AG09309 (cell line): ENCODE data around the gene NXN.

Source experiments
- DNase-seq: peaks from one replicate; pipeline ENCODE4 v3.0.0-alpha.2; 2010; ENCODE audit warnings: low read depth
- H3K4me3 ChIP-seq: 2 replicates; pipeline ENCODE4 v1.5.1; 2011; ENCODE audit warnings: mild to moderate bottlenecking, low read depth, low read length, moderate library complexity; ENCODE audit not compliant: control insufficient read depth
- TF ChIP-seq, protein P1 (sequence below): IDR thresholded peaks from 2 replicates; pipeline ENCODE4 v1.5.1; 2011; ENCODE audit warnings: mild to moderate bottlenecking, low read depth, low read length, inconsistent platforms; ENCODE audit not compliant: insufficient read depth, control insufficient read depth; ENCODE audit errors: missing control alignments

NXN gene

DNA sequence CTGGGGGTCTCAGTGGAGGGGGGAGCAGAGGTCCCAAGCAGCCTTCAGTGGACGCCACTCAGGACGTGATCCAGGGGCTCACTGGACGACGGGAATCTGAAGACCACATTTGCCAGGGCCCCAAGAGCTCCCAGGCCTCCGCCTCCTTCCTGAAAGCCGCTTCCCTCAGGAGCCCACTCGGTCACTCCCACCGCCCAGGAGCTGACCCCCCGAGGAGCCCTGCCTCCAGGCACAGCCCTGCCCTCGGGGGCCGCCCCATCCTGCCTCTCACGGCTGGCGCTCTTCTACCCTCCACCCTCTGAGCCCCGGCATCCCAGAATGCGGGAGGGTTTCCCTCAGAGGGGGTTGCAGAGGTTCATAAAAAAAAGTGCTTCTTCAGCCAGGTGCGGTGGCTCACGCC, 41.6 kb upstream of the NXN start:
- TF ChIP-seq, protein P1, sequence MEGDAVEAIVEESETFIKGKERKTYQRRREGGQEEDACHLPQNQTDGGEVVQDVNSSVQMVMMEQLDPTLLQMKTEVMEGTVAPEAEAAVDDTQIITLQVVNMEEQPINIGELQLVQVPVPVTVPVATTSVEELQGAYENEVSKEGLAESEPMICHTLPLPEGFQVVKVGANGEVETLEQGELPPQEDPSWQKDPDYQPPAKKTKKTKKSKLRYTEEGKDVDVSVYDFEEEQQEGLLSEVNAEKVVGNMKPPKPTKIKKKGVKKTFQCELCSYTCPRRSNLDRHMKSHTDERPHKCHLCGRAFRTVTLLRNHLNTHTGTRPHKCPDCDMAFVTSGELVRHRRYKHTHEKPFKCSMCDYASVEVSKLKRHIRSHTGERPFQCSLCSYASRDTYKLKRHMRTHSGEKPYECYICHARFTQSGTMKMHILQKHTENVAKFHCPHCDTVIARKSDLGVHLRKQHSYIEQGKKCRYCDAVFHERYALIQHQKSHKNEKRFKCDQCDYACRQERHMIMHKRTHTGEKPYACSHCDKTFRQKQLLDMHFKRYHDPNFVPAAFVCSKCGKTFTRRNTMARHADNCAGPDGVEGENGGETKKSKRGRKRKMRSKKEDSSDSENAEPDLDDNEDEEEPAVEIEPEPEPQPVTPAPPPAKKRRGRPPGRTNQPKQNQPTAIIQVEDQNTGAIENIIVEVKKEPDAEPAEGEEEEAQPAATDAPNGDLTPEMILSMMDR: no peak
- DNase-seq: no peak
- H3K4me3 ChIP-seq: no peak overlapping the region

DNA sequence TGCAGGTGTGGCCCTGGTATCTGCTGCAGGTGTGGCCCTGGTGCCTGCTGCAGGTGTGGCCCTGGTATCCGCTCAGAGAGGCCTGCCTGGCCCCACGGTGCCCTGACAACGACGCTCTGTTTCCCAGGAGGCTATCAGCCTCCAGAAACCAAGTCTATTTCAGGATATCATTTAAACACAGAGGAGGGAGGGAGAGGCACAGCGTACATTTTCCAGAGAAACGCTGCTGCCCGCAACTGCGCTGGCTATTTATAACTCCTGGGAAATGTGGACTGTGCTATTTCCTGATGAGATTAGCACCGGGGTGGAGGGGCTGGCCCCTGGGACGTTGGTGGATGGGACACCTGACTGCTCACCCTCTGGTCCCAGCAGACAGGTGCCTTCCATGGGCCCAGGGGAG, 39.9 kb upstream of the NXN start:
- no peak for DNase-seq
- TF ChIP-seq, protein P1: no peak
- no peak overlapping the region for H3K4me3 ChIP-seq

DNA sequence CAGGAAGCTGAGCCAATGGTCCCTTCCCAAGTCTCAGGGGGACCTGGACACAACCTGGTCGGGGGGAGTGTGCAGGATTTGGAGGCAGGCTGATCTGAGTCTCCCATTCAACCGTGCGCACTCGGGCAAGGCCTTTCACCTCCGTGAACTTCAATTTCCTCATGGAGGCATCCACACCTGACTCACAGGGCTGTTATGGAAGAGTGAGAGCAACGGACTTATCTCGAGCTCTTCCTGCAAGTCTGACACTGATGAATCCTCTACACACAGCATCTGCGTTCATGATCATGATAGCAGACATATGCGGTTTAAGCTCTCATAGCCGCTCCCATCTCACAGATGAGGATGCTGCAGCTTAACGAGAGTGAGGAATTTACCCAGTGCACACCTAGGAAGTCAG, 39.0 kb upstream of the NXN start:
- H3K4me3 ChIP-seq: no peak overlapping the region
- TF ChIP-seq, protein P1: no peak
- no peak for DNase-seq

DNA sequence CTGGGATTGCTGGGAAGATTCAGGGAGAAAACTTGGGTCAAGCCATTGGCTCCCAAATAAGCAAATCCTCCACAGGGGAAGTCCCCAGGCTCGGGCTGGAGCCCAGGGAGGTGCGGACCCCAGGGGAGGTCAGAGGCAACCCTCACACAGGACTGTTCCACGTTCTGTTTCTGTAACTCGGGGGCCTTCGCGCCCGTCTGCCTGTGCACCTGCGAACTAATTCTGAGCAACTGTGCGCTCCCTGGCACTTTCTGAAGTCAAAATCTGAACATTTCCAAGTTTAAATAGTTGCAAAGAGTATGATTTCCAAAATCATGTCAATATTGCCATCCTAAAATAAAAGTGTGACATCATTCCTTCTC, 34.1 kb upstream of the NXN start:
- no peak for DNase-seq
- H3K4me3 ChIP-seq: no peak overlapping the region
- TF ChIP-seq, protein P1: no peak

DNA sequence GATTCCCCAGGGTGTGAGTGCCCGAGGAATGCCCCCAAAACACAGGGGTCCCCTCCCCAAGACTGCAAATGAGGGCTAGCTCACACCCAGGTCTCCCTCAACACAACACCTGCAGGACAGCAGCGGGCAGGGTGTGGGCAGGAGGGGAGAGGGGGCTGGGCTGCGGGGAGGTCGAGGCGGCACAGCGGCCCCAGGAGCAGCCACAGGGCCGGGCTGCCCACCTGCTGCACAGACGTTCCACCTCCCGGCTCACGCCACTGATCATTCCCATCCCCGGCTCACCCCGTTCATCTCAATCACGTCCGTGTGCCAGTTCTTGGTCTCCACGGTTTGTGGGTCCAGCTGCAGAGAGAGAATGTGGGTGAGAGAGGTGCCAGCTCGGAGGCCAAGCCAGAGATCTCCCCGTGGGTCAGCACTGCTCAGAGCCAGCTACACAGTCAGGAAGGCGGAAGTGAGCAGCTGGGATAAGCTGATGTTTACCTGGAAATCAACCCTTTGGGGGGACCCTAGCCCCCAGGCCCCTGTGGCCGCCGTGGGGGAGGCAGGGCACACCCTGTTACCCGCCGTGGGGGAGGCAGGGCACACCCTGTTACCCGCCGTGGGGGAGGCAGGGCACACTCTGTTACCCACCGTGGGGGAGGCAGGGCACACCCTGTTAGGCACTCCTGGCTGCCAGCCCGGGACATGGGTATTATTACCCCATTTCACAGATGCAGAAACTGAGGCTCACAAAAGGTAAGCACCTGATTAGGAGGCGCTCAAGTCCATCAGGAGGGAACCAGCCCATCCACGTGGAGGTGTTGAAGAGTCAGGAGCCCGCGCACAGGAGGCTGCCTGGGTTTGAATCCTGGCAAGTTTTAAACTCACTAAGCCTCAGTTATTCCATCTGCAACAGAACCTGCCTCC, 33.5 kb upstream of the NXN start:
- TF ChIP-seq, protein P1: no peak
- H3K4me3 ChIP-seq: no peak overlapping the region
- DNase-seq: no peak

DNA sequence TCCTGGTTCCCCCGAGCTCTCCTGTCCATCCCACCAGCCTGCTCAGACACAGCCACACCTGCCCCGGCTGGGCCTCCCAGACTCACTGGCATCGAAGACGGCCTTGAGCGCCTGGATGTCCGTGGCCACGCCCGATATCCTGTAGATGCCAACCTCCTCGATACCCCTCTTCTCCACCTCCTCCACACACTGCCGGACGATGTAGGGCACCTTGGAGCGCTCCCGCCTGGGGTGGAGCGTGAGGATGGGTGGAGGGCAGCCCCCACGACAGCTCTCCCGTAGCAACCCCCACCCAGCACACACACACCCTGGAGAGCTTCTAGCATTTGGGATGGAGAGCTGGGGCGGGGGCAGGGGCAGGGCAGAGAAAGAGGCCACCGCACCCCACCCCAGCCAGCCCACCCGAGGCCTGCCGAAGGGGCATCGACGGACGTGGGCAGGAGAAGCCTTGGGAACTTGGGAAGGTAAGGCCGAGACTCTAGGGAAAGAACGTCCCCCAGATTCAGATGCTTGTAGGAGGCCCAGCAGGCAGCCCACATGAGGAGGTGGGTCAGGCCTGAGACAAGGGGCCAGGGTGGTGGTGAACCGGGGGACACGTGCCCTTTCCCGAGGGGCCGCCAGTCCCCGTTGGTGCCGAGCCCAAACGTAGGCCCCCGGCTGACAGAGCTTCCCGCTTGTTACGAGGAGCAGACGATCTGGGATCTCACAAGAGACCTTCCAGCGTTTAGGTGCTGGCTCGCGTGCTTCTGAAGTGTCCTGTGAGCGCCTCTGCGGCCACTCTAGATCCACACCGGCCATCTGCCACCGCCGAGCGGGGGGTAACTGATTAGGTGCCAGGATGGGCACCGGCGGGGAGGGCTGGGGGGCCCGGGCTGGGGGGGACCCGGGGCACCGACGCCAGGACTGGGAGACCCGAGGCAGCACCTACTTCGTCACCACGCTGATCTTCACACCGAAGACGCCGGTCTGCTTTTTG, 32.5 kb upstream of the NXN start:
- no peak for DNase-seq
- H3K4me3 ChIP-seq: no peak overlapping the region
- TF ChIP-seq, protein P1: no peak
